GM18498 (cell line): Measurements from ENCODE around the gene TBC1D22B.

Experiments
- ATAC-seq: cut with Tn5 transposase; IDR thresholded peaks from one replicate; pipeline ENCODE4 v1.9.1; 2021; ENCODE audit warnings: mild to moderate bottlenecking, moderate library complexity; ENCODE audit not compliant: unreplicated experiment

TBC1D22B gene

GRCh38 chr6:37257634-37258404 is at the start of gene TBC1D22B, which contains the start of gene TMEM217:
TSS of gene TBC1D22B (plus strand) at chr6:37257772. CDS start at chr6:37257918, 146 bp downstream.
TSS of gene TMEM217 (minus strand) at chr6:37258144. CDS start at chr6:37219030, 39,114 bp downstream.
- peak; percentile 97 for ATAC-seq

GRCh38 chr6:37207903-37208456 is 49.6 kb upstream of the TBC1D22B start:
- peak; percentile 64 for ATAC-seq

GRCh38 chr6:37208793-37209192 is 48.8 kb upstream of the TBC1D22B start:
- no peak for ATAC-seq

- ATAC-seq: no peak
Observed at GRCh38 chr6:37209461-37210205, 47.9 kb upstream of the TBC1D22B start.

- ATAC-seq: no peak
Observed at GRCh38 chr6:37210313-37210968, 47.1 kb upstream of the TBC1D22B start.

- ATAC-seq: no peak
Observed at GRCh38 chr6:37212268-37212667, 45.3 kb upstream of the TBC1D22B start.

- ATAC-seq: no peak
Observed at GRCh38 chr6:37218061-37218460, 39.5 kb upstream of the TBC1D22B start.

GRCh38 chr6:37218511-37218910 is 39.1 kb upstream of the TBC1D22B start:
- ATAC-seq: no peak

- ATAC-seq: peak; percentile 6
Observed at GRCh38 chr6:37221585-37222124, 35.9 kb upstream of the TBC1D22B start.

- peak; percentile 87 for ATAC-seq
Observed at GRCh38 chr6:37222125-37222967, 35.2 kb upstream of the TBC1D22B start.

- ATAC-seq: no peak
Observed at GRCh38 chr6:37222992-37223391, 34.6 kb upstream of the TBC1D22B start.

GRCh38 chr6:37225350-37226169 is 32.0 kb upstream of the TBC1D22B start:
- ATAC-seq: no peak

- no peak for ATAC-seq
Observed at GRCh38 chr6:37230104-37230503, 27.5 kb upstream of the TBC1D22B start.

- ATAC-seq: no peak
Observed at GRCh38 chr6:37232430-37233017, 25.0 kb upstream of the TBC1D22B start.

- ATAC-seq: no peak
Observed at GRCh38 chr6:37233541-37233940, 24.0 kb upstream of the TBC1D22B start.

GRCh38 chr6:37236921-37237320 is 20.7 kb upstream of the TBC1D22B start:
- no peak for ATAC-seq

GRCh38 chr6:37237789-37238188 is 19.8 kb upstream of the TBC1D22B start:
- no peak for ATAC-seq

- no peak for ATAC-seq
Observed at GRCh38 chr6:37238381-37238780, 19.2 kb upstream of the TBC1D22B start.

GRCh38 chr6:37239526-37239925 is 18.0 kb upstream of the TBC1D22B start:
- ATAC-seq: no peak
